22Rv1 (cell line): Measurements from ENCODE around the gene PRRG3.

Source experiments
- H3K27ac ChIP-seq: fragments of 450-650 bp; 2 replicates; pipeline ENCODE4 v1.5.1; 2017
- ZFX ChIP-seq: fragments of 450-650 bp; IDR thresholded peaks from 2 replicates; pipeline ENCODE4 v1.6.1; 2017; ENCODE audit warnings: antibody characterized with exemption, borderline replicate concordance
- TF ChIP-seq, protein P1 (sequence below): fragments of 450-650 bp; IDR thresholded peaks from 2 replicates; pipeline ENCODE4 v1.5.1; 2017; ENCODE audit warnings: mild to moderate bottlenecking

PRRG3 gene

DNA sequence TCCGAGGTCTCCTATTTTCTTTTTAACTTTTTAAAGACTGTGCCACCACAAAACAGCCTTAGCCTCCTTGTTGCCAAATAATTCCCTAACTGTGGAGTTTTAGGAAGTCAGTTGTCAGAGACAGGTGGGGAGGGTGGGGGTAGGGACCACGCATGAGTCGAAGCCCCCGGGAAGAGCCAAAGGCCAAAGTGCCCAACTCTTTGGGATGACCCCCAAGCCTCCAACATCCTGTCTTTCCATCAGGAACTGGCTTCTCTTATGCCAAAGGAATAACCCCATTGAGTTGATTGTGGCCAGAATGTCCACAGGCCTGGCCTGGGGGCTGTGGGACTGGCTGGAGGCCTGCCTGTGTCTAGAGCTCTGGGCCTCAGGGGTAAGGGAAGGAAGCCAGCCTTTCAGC, 5.8 kb downstream of the PRRG3 start:
- TF ChIP-seq, protein P1, sequence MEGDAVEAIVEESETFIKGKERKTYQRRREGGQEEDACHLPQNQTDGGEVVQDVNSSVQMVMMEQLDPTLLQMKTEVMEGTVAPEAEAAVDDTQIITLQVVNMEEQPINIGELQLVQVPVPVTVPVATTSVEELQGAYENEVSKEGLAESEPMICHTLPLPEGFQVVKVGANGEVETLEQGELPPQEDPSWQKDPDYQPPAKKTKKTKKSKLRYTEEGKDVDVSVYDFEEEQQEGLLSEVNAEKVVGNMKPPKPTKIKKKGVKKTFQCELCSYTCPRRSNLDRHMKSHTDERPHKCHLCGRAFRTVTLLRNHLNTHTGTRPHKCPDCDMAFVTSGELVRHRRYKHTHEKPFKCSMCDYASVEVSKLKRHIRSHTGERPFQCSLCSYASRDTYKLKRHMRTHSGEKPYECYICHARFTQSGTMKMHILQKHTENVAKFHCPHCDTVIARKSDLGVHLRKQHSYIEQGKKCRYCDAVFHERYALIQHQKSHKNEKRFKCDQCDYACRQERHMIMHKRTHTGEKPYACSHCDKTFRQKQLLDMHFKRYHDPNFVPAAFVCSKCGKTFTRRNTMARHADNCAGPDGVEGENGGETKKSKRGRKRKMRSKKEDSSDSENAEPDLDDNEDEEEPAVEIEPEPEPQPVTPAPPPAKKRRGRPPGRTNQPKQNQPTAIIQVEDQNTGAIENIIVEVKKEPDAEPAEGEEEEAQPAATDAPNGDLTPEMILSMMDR, result no peak
- TF ChIP-seq ZFX, result no peak
- H3K27ac ChIP-seq, result no peak overlapping the region

DNA sequence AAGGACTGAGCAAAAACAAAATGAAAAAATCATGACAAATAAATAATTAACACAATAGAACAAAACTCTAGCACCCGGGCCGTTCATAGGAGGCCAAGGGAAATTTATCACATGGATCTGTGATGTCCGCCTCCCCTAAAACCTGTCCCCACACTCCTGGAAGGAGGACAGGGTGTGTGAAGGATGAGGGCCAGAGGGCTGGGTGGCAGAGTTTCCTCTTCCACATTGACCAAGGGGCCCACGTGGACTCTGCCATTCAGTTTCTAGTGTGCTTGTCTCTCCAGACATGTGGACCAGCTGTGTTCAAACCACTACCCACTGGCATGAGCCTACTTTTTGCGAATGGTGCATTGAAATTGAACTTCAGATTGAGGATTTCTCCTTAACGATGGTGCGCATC, 6.3 kb downstream of the PRRG3 start:
- no peak overlapping the region for H3K27ac ChIP-seq
- TF ChIP-seq ZFX, result no peak
- TF ChIP-seq, protein P1, result no peak

DNA sequence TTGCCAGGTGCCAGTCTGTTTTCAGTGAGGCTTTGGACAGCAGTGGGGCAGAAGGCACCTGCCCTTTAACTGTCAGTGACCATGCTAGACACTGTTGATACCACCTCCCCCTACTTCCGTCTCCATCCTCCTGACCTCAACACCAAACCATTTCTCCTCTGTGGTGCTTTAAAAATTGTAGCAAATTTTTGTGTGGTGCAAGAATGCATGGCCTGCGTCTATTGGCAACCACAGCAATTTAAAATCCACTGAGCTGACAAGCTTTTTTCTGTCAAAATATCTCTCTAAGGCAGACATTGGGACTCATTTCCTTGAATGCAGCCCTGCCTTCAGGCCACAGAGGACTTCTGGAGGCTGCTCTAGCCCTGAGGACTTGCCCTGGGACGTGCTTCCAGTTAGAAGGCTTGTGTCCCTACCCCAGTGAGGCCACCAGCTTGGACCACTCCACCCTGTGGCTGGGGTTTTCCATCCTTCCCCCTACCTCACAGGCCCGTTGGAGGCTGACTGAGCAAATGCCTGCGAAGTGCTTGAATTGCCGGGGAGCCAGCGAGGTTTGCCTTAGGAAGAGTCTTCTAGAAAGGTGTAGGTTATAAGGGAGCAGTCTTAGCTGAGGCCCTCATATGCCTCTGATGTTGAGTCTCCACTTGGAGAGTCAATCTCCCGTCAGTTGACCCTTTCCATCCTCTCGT, 6.9 kb downstream of the PRRG3 start:
- H3K27ac ChIP-seq, result no peak overlapping the region
- TF ChIP-seq ZFX, result no peak
- TF ChIP-seq, protein P1, result no peak

DNA sequence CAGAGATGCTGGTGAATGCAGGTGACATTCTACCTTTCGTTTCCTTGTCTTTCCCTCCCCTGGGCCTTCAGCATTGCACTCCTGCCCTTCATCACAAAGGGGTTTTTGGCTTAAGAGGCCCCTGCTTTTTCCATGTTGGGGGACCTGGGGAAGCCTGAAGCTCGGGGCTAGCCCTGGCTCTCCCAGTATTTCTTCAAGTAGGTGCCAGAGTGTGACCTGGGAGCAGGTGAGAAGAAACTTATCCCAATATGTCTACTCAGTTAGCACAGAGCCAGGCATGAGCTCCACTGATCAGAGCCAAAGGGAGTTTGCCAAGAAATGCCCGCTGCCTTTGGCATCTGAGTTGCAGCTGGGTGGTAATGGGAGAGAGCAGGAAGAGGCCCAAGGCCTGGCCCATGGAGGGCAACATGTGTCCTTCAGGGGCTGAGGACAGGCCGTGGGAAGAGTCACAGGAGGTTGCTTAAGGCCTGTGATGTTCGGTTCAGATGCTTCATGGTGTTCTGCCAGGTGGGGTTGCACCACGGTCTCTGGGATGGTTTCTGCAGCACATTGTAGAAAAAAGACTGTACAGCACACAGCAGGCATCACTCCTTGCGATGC, 7.6 kb downstream of the PRRG3 start:
- no peak overlapping the region for H3K27ac ChIP-seq
- TF ChIP-seq, protein P1, result no peak
- TF ChIP-seq ZFX, result no peak

DNA sequence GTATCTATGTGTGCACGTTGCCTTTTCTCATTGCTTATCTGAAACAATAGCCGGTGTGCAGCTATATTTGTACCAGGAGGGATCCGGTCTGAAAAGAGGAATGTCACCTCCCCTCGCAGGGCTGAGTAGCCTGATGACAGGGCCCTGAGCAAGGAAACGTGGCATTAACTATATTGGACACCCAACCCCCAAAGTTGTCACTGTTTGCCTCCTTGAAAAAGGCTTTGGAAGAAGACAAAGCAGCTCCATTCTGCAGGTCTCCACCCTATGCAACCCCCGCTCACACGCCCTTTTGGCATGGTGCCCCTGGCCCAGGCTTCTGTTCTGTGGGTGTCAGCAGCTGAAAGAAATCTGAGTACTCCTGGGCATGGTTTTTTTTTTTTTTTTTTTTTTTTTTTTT, 8.2 kb downstream of the PRRG3 start:
- no peak for TF ChIP-seq ZFX
- TF ChIP-seq, protein P1, result no peak
- H3K27ac ChIP-seq, result no peak overlapping the region

DNA sequence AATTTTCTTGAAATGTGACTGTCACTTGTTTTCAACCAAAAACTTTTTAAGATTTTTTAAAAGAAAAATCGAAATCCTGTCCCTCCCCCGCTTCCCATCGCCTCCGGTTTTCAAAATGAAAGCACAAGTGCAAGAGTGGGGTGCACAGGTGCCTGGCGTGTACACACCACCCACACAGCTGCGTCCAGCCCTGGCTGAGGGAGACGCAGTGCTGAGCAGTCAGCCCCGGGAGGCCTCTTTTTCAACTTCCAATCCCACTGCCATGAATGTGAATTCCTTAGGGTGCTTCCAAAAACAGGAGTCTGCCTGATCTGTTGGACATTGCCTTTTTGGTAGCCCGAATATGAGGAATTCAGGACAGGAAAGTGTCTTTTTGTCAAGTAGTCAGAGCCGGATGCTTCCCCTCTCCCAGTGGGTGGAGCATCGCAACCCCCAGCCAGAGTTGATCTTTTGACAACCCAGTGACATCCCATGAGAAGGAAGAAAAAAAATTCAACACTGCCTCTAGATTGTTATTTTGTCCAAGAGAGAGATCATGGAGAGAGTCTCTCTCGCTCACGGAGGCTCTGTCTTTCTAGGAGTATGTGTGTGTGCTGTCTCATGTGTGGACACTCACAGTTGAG, 8.9 kb downstream of the PRRG3 start:
- H3K27ac ChIP-seq, result no peak overlapping the region
- TF ChIP-seq, protein P1, result no peak
- no peak for TF ChIP-seq ZFX

DNA sequence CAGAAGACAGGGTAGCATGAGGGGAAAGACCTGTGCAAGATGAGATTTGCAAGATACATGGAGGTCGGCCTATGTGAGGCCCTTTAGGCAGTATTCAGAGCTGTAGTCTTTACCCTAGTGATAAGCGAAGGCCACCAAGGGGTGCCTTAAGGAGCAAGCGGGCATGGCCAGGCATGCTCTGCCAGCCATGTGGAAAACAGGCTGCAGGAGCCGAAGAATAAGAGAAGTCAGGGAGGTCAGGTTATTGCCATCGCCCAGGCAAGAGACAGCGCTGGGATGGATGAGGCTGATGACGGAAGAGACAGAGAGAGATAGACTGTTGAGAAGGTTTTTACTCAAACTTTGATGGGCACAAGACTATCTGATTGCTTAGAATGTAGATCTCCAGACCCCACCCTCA, 13.6 kb downstream of the PRRG3 start:
- no peak for TF ChIP-seq ZFX
- TF ChIP-seq, protein P1, result no peak
- no peak overlapping the region for H3K27ac ChIP-seq
